GM21447 (cell line): Measurements from ENCODE around the gene ZFYVE1.
"Not testable (repeated sequence)": the region's sequence is repeated elsewhere in the genome, so short reads cannot be mapped to it uniquely, and the experiment has no call there.

ENCODE experiments used
- ATAC-seq: cut with Tn5 transposase; IDR thresholded peaks from one replicate; pipeline ENCODE4 v1.9.1; 2021; ENCODE audit not compliant: unreplicated experiment

The ZFYVE1 gene

GRCh38 chr14:73007835-73008234 lies 19.1 kb downstream of the ZFYVE1 start:
- ATAC-seq = no peak

DNA sequence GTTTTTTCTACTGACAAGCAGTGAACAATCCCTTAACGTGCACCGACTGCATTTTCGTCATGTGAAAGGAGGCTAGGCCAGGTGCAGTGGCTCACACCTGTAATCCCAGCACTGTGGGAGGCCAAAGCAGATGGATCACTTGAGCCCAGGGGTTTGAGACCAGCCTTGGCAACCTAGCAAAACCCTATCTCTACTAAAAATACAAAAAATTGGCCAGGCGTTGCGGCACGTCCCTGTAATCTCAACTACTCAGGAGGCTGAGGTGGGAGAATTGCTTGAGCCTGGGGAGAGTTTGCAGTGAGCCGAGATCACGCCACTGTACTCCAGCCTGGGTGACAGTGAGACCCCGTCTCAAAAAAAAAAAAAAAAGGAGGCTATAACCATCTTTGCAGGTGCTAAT lies 22.3 kb downstream of the ZFYVE1 start:
- not testable (repeated sequence) for ATAC-seq

DNA sequence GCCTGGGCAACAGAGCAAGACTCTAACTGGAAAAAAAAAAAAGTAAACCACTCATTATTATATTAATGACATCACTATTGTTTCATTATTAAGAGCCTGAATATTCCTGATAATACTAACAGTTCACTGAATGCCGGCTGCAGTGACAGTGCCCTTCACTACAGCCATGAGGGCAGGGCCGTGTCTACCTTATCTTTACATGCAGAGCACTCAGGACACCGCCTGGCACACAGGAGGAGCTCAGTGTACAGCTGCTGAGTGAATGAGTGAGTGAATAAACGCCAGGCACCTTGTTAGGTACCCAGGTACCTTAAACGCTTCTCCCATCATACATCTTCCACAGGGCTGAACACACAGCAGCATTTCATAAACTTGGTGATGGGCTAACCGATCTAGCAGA lies 23.2 kb downstream of the ZFYVE1 start:
- no peak for ATAC-seq

- ATAC-seq = no peak
Measured at GRCh38 chr14:73000073-73000472, 26.8 kb downstream of the ZFYVE1 start.

- no peak for ATAC-seq
Measured at GRCh38 chr14:72999316-72999715, 27.6 kb downstream of the ZFYVE1 start.

GRCh38 chr14:72998252-72998903 lies 28.5 kb downstream of the ZFYVE1 start:
- ATAC-seq = no peak

GRCh38 chr14:72996916-72997315 lies 30.0 kb downstream of the ZFYVE1 start:
- no peak for ATAC-seq

- no peak for ATAC-seq
Measured at GRCh38 chr14:72990171-72990570, 36.7 kb downstream of the ZFYVE1 start.

- ATAC-seq = no peak
Measured at GRCh38 chr14:72986857-72987256, 40.0 kb downstream of the ZFYVE1 start.

DNA sequence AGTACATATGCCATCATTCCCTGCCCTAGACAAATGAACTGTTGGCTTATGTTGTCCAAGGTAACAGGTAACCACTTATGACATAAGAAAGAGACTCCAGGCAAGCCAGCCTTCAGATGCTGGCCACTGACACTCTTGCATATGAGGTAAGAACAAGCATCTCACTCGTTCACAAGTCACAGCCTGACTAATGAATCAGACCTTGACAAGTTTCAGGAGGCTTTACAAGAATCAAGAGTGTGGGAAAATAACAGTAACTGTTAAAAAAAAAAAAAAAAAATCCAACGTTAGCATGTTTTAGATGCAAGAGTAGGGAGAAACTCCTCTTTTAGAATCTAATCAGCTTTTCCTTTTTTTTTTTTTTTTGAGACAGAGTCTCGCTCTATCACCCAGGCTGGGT lies 40.7 kb downstream of the ZFYVE1 start:
- no peak for ATAC-seq

DNA sequence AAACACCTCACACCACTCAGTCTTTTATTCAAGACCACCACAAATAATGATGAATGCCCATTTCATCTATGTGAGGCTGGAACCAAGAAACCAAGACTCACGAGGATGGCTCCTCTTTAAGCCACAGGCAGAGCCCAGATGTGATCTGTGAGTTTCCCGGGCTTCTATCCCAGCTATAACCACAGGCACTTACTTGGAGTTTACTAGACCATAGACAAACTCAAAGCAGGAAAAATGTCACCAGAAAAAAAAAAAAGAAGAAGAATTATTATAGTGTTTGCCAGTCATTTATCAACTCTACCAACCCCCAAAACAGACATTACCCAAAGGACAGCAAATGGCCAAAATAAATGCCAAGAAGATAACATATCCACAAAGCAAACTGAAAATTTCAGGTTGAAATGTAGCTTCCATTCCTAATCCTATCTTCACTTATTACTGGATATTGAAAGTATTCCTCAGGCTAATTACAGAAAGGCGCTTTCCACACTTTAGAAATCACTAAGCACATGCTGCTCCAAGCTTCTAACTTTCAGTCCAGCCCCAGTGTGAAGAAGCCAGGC lies 44.7 kb downstream of the ZFYVE1 start:
- no peak for ATAC-seq

GRCh38 chr14:72980863-72981262 lies 46.0 kb downstream of the ZFYVE1 start:
- ATAC-seq = no peak

DNA sequence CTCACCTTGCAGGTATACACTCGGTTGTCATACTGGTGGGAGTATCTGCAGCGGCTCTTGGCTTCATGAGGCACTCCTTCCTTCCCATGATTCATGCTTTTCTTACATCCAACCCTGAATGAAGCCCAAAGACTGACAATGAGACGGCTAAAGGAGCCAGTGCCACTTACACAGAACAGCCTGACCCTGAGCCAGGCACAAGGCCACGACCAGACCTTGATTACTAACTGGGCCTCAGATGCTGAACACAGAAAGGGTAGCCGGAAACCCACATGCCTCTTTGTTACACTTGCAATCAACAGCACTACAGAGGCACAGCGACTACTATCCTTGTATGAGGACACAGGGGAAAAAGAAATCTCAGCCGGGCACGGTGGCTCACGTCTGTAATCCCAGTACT lies 48.0 kb downstream of the ZFYVE1 start:
- ATAC-seq = no peak

DNA sequence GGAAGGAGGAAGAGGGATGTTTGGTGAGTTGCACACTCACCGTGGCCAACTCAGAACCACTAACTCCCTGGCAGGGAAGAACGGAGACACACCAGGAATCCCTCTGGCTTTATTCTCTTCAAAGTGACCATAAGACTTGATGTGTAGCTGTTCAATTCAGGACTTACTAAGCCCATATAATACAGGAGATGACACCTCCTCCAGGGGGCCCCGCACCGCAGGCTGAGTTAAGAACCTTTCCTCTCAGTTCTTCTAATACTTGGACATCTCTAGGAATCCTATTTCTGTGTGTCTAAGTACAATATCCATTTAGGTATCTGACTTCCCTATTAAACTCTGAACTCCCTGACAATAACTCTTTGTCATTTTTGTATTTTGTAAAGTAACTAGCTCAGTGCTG lies 51.1 kb downstream of the ZFYVE1 start:
- no peak for ATAC-seq

GRCh38 chr14:72974661-72975060 lies 52.2 kb downstream of the ZFYVE1 start:
- ATAC-seq = no peak

- no peak for ATAC-seq
Measured at GRCh38 chr14:72970824-72971434, 56.0 kb downstream of the ZFYVE1 start.

DNA sequence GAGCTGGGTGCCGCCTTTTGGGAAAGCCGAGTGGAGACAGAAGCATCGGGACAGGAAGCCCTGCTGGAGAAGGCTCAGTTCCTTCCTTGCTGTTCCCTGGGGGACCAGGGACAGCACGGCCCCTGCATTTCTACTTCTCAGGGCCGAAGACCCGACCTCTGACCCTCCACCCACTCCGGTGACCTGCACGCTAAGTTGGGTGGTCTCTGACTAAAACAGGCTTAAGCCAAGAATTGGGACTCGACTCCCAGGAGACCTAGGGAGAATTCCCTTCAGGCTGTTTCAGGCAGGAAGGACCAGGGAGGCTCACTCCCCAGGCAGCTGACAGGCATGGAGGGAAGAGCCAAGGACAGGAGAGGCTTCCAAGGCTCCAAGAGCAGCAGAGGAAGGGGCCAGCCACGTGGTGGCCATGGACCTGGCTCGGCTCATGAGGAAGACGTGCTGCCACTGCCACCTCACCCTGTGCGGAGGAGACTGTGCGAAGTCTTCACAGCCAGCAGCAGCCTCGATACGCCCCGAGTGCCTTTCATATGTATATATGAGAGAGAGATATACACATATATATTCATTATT lies 56.8 kb downstream of the ZFYVE1 start:
- ATAC-seq = no peak

GRCh38 chr14:72968316-72968715 lies 58.6 kb downstream of the ZFYVE1 start:
- no peak for ATAC-seq

GRCh38 chr14:72966038-72966437 lies 60.9 kb downstream of the ZFYVE1 start:
- ATAC-seq = no peak

DNA sequence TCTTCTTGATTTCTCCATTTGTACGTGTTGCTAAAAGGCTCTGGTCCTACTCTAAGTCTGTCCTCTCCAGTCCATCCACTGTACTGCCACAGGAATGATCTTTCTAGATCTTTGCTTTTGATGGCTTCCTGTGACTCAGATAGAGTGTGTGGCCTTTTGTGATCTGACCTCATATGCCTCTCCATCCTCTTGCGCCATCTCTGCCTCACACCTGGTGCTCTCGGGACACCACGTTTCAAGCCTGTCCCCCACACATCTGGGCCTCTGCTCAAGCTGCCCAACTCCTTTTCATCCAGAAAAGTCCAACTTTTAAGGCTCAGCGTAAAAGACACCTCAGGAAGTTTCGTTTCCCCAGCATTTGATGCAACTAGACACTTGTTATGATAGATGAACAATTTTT lies 61.7 kb downstream of the ZFYVE1 start:
- no peak for ATAC-seq

GRCh38 chr14:72962829-72963312 lies 64.0 kb downstream of the ZFYVE1 start:
- no peak for ATAC-seq

- not testable (repeated sequence) for ATAC-seq
Measured at GRCh38 chr14:72962336-72962754, 64.6 kb downstream of the ZFYVE1 start.
